GM12892 (cell line): ENCODE measurements around the gene DOCK4.

ENCODE experiments used
- POLR2A ChIP-seq: IDR thresholded peaks from 2 replicates; pipeline ENCODE4 v1.6.1; 2011; ENCODE audit warnings: low read depth, low read length, control low read depth
- POLR2AphosphoS5 ChIP-seq: IDR thresholded peaks from 2 replicates; pipeline ENCODE4 v1.6.1; 2011; ENCODE audit warnings: low read depth, low read length, control low read depth

DNA sequence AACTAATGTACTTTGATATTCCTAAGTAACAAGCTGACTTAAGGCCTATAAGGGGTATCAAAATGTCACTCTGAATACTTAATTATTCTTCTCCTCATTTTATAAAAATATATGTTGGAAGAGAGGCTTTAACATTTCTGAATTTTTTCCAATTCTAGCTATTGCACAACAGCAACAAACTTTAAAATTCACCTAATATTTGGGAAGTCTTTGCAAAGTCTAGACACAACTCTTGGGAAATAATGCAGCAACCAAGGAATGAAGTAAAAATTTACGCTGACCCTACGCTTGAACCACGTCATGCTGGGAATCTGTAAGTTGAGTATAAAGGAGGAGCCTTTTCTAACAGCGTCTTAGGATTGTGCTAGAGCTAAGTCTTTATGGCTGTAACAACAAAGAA lies 400.0 kb downstream of the DOCK4 start:
- TF ChIP-seq POLR2A = no peak
- TF ChIP-seq POLR2AphosphoS5 = no peak
